ENCODE data around the gene TBL1Y. TPM values are rescaled to one million over a fixed set of nuclear protein-coding genes. Genes with fewer than 3 reads are reported as not detected.

Gene TBL1Y
- 5.5 TPM in 1 of 2 replicates, not detected in the other for total RNA-seq

DNA sequence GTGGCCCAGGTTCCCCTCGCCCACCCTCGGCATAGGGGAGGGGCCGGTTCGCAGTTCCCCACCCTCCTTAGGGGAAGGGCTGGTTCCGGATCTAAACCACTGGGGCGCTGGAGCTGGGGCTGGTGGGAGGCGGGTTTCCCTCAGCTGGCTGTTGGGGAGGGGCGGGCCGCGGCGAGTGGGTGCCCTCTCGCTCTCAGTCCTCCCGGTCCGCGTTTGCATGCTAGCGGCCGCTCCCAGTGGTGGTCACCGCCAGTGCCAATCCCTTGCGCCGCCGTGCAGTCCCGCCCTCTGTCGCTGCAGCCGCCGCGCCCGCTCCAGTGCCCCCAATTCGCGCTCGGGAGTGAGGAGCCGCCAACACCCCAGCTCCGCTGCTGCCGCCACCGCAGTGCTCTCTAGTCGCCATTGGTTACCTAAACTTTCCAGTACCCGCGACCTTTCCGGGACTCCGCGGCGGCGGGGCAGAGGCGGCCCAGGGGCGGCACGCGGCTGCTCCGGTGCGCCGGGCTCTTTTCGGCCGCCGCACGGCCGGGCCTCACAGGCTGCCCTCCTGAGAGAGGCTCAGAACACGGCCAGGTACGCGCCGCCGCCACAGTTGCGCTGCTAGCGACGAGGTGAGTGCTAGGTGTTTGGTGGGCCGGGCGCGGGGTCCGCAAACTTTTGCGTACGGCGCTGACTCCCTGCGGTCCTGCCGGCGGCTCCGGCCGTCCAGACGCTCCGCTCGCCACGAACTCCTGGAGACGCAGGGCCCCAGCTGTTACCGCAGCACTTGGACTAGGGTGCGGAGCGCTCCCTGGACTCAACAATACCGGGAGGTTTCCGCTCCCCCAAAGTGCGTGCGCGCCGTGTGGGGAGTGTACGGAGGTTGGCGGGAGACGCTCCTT is at the start of gene TBL1Y:
TSS of gene TBL1Y (plus strand) at position 326 of the 881 bp plus-strand sequence. CDS start 114,388 bp downstream, outside the sequence.

DNA sequence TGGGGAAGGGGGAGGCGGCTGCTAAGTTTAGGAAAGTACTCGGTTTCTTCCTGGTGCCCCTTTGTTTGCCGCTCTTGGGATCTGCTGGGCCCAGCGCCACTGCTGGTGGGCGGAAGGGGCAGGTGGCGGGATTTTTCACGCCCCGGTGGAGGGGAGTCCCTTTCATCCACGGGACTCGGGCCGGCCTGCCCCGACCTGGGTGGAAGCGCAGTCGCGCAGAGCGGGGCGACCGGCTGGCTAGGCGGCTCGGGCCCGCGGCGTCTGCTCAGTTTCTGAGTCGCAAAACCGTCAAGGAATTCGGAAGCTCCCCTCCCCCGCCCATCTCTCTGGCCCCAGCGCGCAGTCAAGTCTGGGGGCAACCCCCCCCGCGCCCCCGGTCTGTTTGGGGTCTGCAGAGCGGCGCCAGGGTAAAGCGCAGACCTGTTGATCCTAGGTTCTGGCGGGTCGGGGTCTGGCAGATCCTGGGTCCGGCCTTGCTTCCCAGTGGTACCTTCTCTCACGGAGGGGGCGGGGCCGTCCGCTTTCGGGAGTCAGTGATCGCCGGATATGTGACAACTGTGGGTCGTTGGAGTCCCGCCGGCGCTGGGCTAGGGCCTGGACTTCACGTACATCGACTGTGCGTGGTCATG is 870 bp downstream of the TBL1Y start, which contains the start of gene AMELY:
TSS of gene AMELY (minus strand) at position 500 of the 629 bp plus-strand sequence. CDS start 39,144 bp downstream, outside the sequence.

Other genes starting within 250 kb of the TBL1Y start
- gene AMELY, start 1.1 kb downstream of the TBL1Y start, total RNA-seq: not detected in 2 replicates